SH-SY5Y (cell line): ENCODE measurements around the gene MAST2.

ENCODE experiments used
- GATA2 ChIP-seq: IDR thresholded peaks from 2 replicates; pipeline ENCODE4 v1.6.1; 2011; ENCODE audit warnings: mild to moderate bottlenecking, low read depth, low read length
- GATA3 ChIP-seq: IDR thresholded peaks from 2 replicates; pipeline ENCODE4 v1.6.1; 2011; ENCODE audit warnings: low read depth, mild to moderate bottlenecking, low read length, moderate library complexity

- TF ChIP-seq GATA2 (no peak), GATA3 (no peak)
Measured at GRCh38 chr1:46053734-46054133, 250.3 kb downstream of the MAST2 start.
